ENCODE data around the gene MRPL53. TPM values are rescaled to one million over a fixed set of nuclear protein-coding genes. Genes with fewer than 3 reads are reported as not detected.
"Not testable (repeated sequence)": the region's sequence is repeated elsewhere in the genome, so short reads cannot be mapped to it uniquely, and the experiment has no call there.

Gene MRPL53
- total and polyA plus RNA-seq, 2 of the 8 experiments (the other 6 are each of a cell fraction or from before 2014, with no cell fraction given) = 36.6 to 46.3 TPM

- ChIA-PET CTCF (ENCODE audit: partially characterized antibody) (interaction anchor here (1.0 to 10.5 kb wide), 7 partner anchors 14 to 128 kb away, joined by 3 to 86 read pairs (median 6); partner anchors contain the start of genes CCDC142, MRPL53 and TTC31), POLR2A (ENCODE audit: partially characterized antibody) (interaction anchor here (1.1 to 10.5 kb wide), 4 partner anchors 13 to 98 kb away, joined by 4 to 89 read pairs (median 76); partner anchors contain the start of genes CCDC142, MRPL53, RTKN and TTC31)
Measured at GRCh38 chr2:74460187-74460586, 12.3 kb downstream of the MRPL53 start.

More at GRCh38 chr2:74460187-74460586, 12.3 kb downstream of the MRPL53 start:
- Histone ChIP-seq H3K79me2 (ENCODE audit: control insufficient read depth in 1 of 2, insufficient read depth in 2 of 2, low read length in 2 of 2) (peaks cover 0 to 15% of the 10 kb centered on the region in 2 experiments; a peak in 1 of 4 replicates), H3K4me1 (replicated peaks in 1 of 4; ENCODE audit: control insufficient read depth in 3 of 4, insufficient read depth in 4 of 4, low read length in 3 of 4) (peaks cover 0 to 10% (median 2%) of the 10 kb centered on the region in 4 experiments; a peak in 5 of 7 replicates), H3K36me3 (ENCODE audit: control insufficient read depth in 2 of 4, insufficient read depth in 4 of 4, low read length in 3 of 4) (peaks cover 0 to 12% (median 2%) of the 10 kb centered on the region in 4 experiments; a peak in 4 of 8 replicates), H3K23me2 (ENCODE audit: low read depth, low read length) (peaks cover 21% of the 10 kb centered on the region)
- not testable (repeated sequence) for H2BK5ac ChIP-seq (ENCODE audit: low read depth, low read length); H2BK12ac ChIP-seq (ENCODE audit: low read depth, low read length); H3K14ac ChIP-seq (ENCODE audit: insufficient read length); H2AK5ac ChIP-seq (ENCODE audit: low read depth, low read length); DNase-seq (ENCODE audit: low read depth in 1 of 2, low spot score in 2 of 2); H3K27ac ChIP-seq (ENCODE audit: low read depth, low read length); H4K8ac ChIP-seq (ENCODE audit: extremely low read depth, insufficient read depth, low read length); H2BK20ac ChIP-seq (ENCODE audit: low read length); H3K4me3 ChIP-seq (ENCODE audit: extremely low read depth in 1 of 4, insufficient read depth in 2 of 4, low read depth in 3 of 4, low read length in 4 of 4); H3K18ac ChIP-seq (ENCODE audit: extremely low read depth, low read length); H3K56ac ChIP-seq (replicated peaks; ENCODE audit: insufficient read length, low read depth, low read length); H3K9ac ChIP-seq (replicated peaks in 1 of 4; ENCODE audit: extremely low read depth in 1 of 4, low read depth in 3 of 4, low read length in 3 of 4); H4K20me1 ChIP-seq (replicated peaks in 1 of 2; ENCODE audit: control insufficient read depth in 1 of 2, insufficient read depth in 2 of 2, low read length in 2 of 2); H3K4ac ChIP-seq (replicated peaks; ENCODE audit: insufficient read length, low read depth, low read length); H4K91ac ChIP-seq (replicated peaks; ENCODE audit: insufficient read length, low read length); H3K9me3 ChIP-seq (ENCODE audit: insufficient read depth in 2 of 2, low read depth in 1 of 2, low read length in 1 of 2); H3K23ac ChIP-seq (ENCODE audit: insufficient read length); H3K27me3 ChIP-seq (replicated peaks in 1 of 4; ENCODE audit: control insufficient read depth in 3 of 4, extremely low read depth in 1 of 4, insufficient read depth in 3 of 4, low read length in 3 of 4); H4K5ac ChIP-seq (ENCODE audit: insufficient read length, low read depth, low read length); FAIRE-seq; H3K79me1 ChIP-seq (ENCODE audit: low read depth, low read length); H2AFZ ChIP-seq (ENCODE audit: low read length); H2BK15ac ChIP-seq (ENCODE audit: low read length); H2BK120ac ChIP-seq (replicated peaks; ENCODE audit: low read depth, low read length); H3K4me2 ChIP-seq (ENCODE audit: insufficient read depth in 1 of 2, low read depth in 2 of 2, low read length in 2 of 2)
- WGBS, 2 experiments (ENCODE audit: extremely low coverage in 1 of 2, insufficient coverage in 1 of 2, insufficient read length in 1 of 2, insufficient replicate concordance in 2 of 2, low coverage in 1 of 2, low lambda C conversion rate in 2 of 2, missing lambda C conversion rate in 1 of 2) = 94% methylated on average over 9 of the region's 10 CpGs; no CpG with 5 or more reads in 1 of the 2 experiments
